ENCODE results near the gene SHISA8. TPM values are rescaled to one million over a fixed set of nuclear protein-coding genes. Genes with fewer than 3 reads are reported as not detected.

Gene SHISA8
- total and polyA plus RNA-seq, 2 experiments from 2014 or later, result 0.33 TPM; not detected in 1

DNA sequence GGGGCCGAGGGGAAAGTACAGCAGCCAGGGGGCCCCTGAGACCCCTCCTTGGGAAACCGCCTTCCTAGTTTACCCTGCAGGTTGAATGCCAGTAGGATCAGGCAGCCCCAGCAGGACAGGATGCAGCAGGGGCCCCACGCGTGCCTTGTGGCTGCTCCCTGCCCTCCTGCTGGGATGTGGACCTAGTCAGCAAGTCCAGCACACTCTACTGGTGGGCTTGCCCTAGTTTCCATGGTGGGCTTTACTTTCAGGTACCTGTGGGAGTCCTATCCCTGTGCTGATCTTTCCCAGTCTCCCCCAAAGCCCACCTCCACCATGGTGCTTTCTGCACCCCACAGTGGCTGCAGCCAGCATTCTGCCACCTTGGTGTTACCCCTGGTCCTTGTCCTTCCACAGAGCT lies 22.2 kb downstream of the SHISA8 start:
- no peak overlapping the region for H3K4me3 ChIP-seq
- H3K27ac ChIP-seq, result no peak overlapping the region
- peaks cover 6% of the 10 kb centered on the region for H3K36me3 ChIP-seq (replicated peaks; ENCODE audit: insufficient read depth, low read depth)
- DNase-seq (ENCODE audit: low spot score), result no peak
- H3K4me1 ChIP-seq (ENCODE audit: insufficient read depth), result no peaks in the 10 kb centered on the region
- no peak overlapping the region for H2AFZ ChIP-seq
- no peaks in the 10 kb centered on the region for H3K27me3 ChIP-seq
- H3K79me2 ChIP-seq, result peaks cover 6% of the 10 kb centered on the region
- 90% methylated on average over 4 of the region's 4 CpGs for WGBS (ENCODE audit: low lambda C conversion rate, missing lambda C conversion rate)
- no peak for TF ChIP-seq EZH2phosphoT487 (IDR thresholded peaks at IDR 0.05; ENCODE audit: low read depth, severe bottlenecking, unreplicated experiment)
- TF ChIP-seq, protein P1, sequence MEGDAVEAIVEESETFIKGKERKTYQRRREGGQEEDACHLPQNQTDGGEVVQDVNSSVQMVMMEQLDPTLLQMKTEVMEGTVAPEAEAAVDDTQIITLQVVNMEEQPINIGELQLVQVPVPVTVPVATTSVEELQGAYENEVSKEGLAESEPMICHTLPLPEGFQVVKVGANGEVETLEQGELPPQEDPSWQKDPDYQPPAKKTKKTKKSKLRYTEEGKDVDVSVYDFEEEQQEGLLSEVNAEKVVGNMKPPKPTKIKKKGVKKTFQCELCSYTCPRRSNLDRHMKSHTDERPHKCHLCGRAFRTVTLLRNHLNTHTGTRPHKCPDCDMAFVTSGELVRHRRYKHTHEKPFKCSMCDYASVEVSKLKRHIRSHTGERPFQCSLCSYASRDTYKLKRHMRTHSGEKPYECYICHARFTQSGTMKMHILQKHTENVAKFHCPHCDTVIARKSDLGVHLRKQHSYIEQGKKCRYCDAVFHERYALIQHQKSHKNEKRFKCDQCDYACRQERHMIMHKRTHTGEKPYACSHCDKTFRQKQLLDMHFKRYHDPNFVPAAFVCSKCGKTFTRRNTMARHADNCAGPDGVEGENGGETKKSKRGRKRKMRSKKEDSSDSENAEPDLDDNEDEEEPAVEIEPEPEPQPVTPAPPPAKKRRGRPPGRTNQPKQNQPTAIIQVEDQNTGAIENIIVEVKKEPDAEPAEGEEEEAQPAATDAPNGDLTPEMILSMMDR (IDR thresholded peaks at IDR 0.05; ENCODE audit: poor library complexity), result no peak
- no peak for TF ChIP-seq EZH2 (IDR thresholded peaks at IDR 0.05; ENCODE audit: borderline replicate concordance)
- H3K9me3 ChIP-seq (ENCODE audit: low read depth), result no peaks in the 10 kb centered on the region
- H4K20me1 ChIP-seq (ENCODE audit: insufficient read depth, poor library complexity, severe bottlenecking), result peaks cover 5% of the 10 kb centered on the region
- no peaks in the 10 kb centered on the region for H3K9me2 ChIP-seq (replicated peaks; ENCODE audit: insufficient read depth)
- no peak overlapping the region for H3K4me2 ChIP-seq

DNA sequence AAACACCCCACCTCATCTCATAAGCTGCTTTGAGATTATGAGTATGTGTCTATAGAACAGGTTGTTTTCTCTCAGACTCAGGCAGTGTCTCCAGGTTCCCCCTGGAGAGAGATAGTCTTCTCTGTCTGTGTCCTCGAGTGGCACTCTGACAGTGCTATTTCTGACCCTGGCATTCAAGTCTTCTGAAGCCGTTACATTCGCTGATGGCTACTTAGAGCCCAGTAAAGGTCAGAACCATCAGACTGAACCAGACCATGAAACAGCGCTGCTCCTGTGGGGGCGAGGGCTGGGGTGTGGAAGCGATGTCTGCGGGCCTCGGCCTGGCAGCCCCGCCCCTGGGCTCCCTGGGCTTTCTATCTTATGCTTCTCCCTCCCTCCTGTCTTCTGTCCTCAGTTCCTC lies 23.5 kb downstream of the SHISA8 start:
- Histone ChIP-seq H3K9me2 (replicated peaks; ENCODE audit: insufficient read depth) (no peaks in the 10 kb centered on the region), H3K4me3 (no peak overlapping the region), H2AFZ (no peak overlapping the region), H3K36me3 (replicated peaks; ENCODE audit: insufficient read depth, low read depth) (peaks cover 12% of the 10 kb centered on the region), H3K27ac (no peak overlapping the region), H4K20me1 (ENCODE audit: insufficient read depth, poor library complexity, severe bottlenecking) (peaks cover 5% of the 10 kb centered on the region), H3K79me2 (peaks cover 11% of the 10 kb centered on the region), H3K9me3 (ENCODE audit: low read depth) (no peaks in the 10 kb centered on the region), H3K27me3 (no peaks in the 10 kb centered on the region), H3K4me2 (no peak overlapping the region), H3K4me1 (ENCODE audit: insufficient read depth) (no peaks in the 10 kb centered on the region)
- WGBS (ENCODE audit: low lambda C conversion rate, missing lambda C conversion rate), result 96% methylated on average over 9 of the region's 9 CpGs
- no peak for DNase-seq (ENCODE audit: low spot score)
- TF ChIP-seq, protein P1 (IDR thresholded peaks at IDR 0.05; ENCODE audit: poor library complexity), result no peak
- TF ChIP-seq EZH2phosphoT487 (IDR thresholded peaks at IDR 0.05; ENCODE audit: low read depth, severe bottlenecking, unreplicated experiment), result no peak
- no peak for TF ChIP-seq EZH2 (IDR thresholded peaks at IDR 0.05; ENCODE audit: borderline replicate concordance)

DNA sequence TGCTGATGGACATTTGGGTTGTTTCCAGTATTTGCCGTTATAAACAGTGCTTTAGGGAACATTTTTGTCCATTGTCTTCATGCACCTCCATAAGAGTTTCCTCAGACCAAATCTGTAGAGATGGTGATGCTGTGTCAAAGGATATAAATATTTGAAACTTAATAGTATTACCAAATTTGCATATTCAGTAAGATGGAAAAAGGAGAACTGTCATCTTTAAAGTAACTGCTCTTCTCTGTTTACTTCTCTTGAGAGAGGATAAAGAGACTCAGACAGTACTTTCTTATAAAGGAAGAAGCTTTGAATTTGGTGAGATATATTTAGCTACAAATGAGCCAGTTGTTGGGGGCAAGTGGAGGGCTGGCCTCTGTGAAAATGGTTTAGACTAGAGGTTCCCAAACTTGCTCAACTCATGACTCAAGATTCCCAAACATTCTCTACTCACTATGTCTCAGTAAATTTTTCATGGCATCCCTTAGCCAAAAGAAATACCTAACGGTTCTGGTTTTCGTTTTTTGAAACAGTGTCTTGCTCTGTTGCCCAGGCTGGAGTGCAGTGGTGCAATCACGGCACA lies 26.2 kb downstream of the SHISA8 start:
- no peaks in the 10 kb centered on the region for H3K27me3 ChIP-seq
- no peak overlapping the region for H2AFZ ChIP-seq
- peaks cover 12% of the 10 kb centered on the region for H3K36me3 ChIP-seq (replicated peaks; ENCODE audit: insufficient read depth, low read depth)
- 91% methylated on average over 4 of the region's 4 CpGs for WGBS (ENCODE audit: low lambda C conversion rate, missing lambda C conversion rate)
- H3K79me2 ChIP-seq, result peaks cover 12% of the 10 kb centered on the region
- H3K9me2 ChIP-seq (replicated peaks; ENCODE audit: insufficient read depth), result no peaks in the 10 kb centered on the region
- no peak overlapping the region for H3K4me2 ChIP-seq
- no peak for TF ChIP-seq EZH2phosphoT487 (IDR thresholded peaks at IDR 0.05; ENCODE audit: low read depth, severe bottlenecking, unreplicated experiment)
- TF ChIP-seq, protein P1 (IDR thresholded peaks at IDR 0.05; ENCODE audit: poor library complexity), result no peak
- TF ChIP-seq EZH2 (IDR thresholded peaks at IDR 0.05; ENCODE audit: borderline replicate concordance), result no peak
- H3K4me1 ChIP-seq (ENCODE audit: insufficient read depth), result peaks cover 8% of the 10 kb centered on the region
- no peak overlapping the region for H3K4me3 ChIP-seq
- DNase-seq (ENCODE audit: low spot score), result no peak
- no peaks in the 10 kb centered on the region for H3K9me3 ChIP-seq (ENCODE audit: low read depth)
- peaks cover 5% of the 10 kb centered on the region for H4K20me1 ChIP-seq (ENCODE audit: insufficient read depth, poor library complexity, severe bottlenecking)
- H3K27ac ChIP-seq, result no peak overlapping the region
